GM19467 (cell line): ENCODE results near the gene ANKMY1.
"Not testable (repeated sequence)": the region's sequence is repeated elsewhere in the genome, so short reads cannot be mapped to it uniquely, and the experiment has no call there.

Experiments used
- ATAC-seq: cut with Tn5 transposase; IDR thresholded peaks from one replicate; pipeline ENCODE4 v1.9.1; 2021; ENCODE audit warnings: mild to moderate bottlenecking, moderate library complexity; ENCODE audit not compliant: unreplicated experiment

ANKMY1 gene

DNA sequence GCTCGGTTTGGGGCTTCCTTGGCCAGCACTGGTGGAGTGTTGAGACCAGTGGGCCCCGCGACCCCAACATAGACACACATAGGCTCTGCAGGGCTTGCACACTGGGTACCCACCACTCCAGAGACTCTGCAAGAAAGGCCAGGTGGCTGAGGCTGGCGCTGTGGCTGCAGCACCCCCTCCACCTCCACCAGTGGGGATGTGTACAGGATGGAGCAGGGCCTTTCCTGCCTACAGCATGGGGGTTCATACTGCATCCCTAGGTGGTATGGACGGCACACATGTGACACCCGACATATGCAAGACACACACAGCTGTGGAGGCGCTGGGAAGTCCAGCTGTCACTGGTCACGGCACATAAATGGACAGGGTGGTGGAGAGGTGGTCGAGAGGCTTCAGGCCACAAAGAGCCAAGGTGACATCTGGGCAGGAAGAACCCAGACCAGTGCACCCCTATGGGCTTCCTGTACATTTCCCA, 11.8 kb upstream of the ANKMY1 start:
- ATAC-seq: no peak

- peak; percentile 19 for ATAC-seq
These were observed 11.1 kb upstream of the ANKMY1 start for GRCh38 chr2:240568678-240569522.

DNA sequence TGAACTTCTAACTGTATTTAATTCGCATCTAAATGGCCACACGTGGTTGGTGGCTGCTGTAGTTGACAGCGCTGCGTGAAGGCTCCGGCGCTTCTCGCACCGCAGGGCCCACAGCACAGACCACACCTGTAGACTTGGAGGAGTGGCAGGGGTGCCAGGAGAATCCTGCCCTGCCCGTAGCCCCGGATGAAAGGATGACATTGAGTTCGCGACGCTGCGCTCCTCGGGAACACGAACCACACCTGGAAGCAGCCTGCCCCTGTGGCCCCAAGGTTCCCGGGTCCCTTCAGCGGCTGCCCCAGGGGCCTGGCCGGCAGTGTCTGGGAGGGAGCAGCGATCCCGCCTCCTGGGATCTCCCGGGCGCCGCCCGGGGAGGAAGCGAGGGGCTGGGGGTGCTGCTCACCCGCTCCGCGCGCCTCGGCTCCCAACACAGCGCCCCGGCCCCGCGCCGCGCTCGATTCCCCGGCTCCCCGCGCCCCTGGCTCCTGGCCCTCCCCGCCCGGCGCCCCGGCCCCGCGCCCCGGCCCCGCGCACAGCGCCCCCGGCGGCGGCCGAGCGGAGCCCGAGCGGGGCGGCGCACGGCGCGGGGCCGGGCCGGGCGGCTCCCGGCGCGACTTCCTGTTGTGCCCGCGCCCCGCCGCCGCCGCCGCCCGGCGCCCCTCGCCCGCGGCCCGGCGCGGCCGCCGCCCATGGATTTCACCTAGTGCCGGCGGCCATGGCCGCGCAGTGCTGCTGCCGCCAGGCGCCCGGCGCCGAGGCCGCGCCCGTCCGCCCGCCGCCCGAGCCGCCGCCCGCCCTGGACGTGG, 10.3 kb upstream of the ANKMY1 start, which contains the start of gene RNPEPL1:
RNPEPL1 (plus strand) TSS at position 613 of the 806 bp plus-strand sequence; CDS start at position 716, 103 bp downstream.
- peak; percentile 37 for ATAC-seq

GRCh38 chr2:240567137-240567871, 9.5 kb upstream of the ANKMY1 start:
- ATAC-seq: no peak

GRCh38 chr2:240566203-240567136, 8.7 kb upstream of the ANKMY1 start:
- peak; percentile 42 for ATAC-seq

GRCh38 chr2:240565333-240566202, 7.8 kb upstream of the ANKMY1 start:
- peak; percentile 29 for ATAC-seq

GRCh38 chr2:240564561-240565332, 7.0 kb upstream of the ANKMY1 start:
- ATAC-seq: no peak

GRCh38 chr2:240563951-240564560, 6.3 kb upstream of the ANKMY1 start:
- no peak for ATAC-seq

GRCh38 chr2:240563231-240563630, 5.4 kb upstream of the ANKMY1 start:
- ATAC-seq: not testable (repeated sequence)

DNA sequence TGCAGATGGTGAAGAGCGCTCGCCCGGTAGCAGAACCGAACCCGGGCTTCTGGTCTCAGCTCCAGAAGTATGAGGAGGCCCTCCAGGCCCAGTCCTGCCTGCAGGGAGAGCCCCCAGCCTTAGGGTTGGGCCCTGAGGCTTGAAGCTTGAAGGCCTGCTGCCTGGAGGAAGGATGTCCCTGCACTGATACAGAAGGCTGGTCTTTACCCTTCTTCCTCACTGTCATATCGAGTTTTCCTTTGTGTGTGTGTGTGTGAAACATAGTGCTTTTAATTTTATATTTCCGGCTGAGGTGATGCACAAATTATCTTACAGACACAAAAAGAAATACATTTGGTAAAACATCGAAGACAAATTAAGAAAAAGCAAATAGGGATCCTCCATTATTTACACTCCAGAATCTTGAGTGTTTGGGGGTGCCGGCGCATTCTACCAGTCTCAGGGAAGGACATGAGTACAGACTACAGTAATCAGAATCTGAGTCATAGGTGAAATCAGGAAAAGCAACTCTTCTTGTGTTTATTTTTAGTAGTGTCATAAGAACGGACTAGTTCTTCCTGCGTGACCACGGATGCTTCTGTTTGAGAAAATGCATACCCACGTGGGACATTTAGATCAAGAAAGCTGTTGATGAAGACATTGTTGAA, 3.7 kb upstream of the ANKMY1 start:
- ATAC-seq: peak; percentile 2

- ATAC-seq: peak; percentile 56
These were observed 2.9 kb upstream of the ANKMY1 start for GRCh38 chr2:240560480-240561324.

- peak; percentile 56 for ATAC-seq
These were observed 2.3 kb upstream of the ANKMY1 start, which contains the start of gene DUSP28 for GRCh38 chr2:240560084-240560479. DUSP28 (plus strand) TSS chr2:240560357; CDS start chr2:240560685, 328 bp downstream.

- no peak for ATAC-seq
These were observed 1.5 kb upstream of the ANKMY1 start for GRCh38 chr2:240559286-240559685.

DNA sequence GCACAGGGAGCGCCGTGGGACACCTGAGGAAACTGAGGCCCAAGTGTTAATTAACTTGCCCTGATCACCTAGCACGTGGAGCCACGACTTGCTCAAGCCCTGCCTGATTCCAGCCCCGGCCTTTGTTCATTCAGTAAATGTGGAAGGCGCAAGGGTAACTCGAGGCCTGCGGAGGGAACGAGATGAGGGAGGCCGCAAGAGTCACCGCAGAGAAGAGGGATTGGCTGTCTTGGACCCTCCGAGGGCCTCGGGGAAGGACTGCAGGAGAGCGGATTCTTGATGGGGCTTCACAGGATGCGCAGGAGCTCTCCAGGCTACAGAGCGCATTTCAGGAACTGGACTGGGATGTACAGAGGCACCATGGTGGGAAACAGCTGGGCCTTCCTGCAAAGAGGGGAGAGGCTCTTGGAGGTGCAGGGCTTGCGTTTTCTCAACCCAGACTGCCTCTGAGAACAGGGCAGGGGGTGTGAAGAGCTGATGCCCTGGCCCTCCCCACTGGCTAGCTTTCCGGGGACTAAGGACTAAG, 511 bp upstream of the ANKMY1 start:
- no peak for ATAC-seq

GRCh38 chr2:240557101-240557751, 562 bp downstream of the ANKMY1 start:
- ATAC-seq: no peak
